ENCODE data around the gene DPCD. TPM values are rescaled to one million over a fixed set of nuclear protein-coding genes. Genes with fewer than 3 reads are reported as not detected.

DPCD gene
- total and polyA plus RNA-seq, 10 donors = 3.2 to 9.6 (median 4.5) TPM

DNA sequence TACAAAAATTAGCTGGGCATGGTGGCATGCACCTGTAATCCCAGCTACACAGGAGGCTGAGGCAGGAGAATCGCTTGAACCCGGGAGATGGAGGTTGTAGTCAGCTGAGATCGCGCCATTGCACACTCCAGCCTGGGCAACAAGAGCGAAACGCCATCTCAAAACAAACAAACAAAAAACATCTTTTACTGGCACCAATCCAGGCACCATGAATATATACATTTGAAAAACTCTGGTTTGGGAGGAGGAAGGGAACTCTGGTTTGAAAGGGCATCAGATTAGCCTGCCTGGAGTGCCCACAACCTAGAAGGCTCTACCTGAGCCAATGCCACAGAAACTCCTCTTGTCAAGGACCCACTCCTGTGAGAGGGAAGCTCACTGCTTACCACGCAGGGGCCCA is 16.0 kb upstream of the DPCD start:
- TF ChIP-seq POLR2AphosphoS5 (IDR thresholded peaks at IDR 0.05) = no peak
- TF ChIP-seq POLR2A (IDR thresholded peaks at IDR 0.05) = no peak
- TF ChIP-seq, protein P1, sequence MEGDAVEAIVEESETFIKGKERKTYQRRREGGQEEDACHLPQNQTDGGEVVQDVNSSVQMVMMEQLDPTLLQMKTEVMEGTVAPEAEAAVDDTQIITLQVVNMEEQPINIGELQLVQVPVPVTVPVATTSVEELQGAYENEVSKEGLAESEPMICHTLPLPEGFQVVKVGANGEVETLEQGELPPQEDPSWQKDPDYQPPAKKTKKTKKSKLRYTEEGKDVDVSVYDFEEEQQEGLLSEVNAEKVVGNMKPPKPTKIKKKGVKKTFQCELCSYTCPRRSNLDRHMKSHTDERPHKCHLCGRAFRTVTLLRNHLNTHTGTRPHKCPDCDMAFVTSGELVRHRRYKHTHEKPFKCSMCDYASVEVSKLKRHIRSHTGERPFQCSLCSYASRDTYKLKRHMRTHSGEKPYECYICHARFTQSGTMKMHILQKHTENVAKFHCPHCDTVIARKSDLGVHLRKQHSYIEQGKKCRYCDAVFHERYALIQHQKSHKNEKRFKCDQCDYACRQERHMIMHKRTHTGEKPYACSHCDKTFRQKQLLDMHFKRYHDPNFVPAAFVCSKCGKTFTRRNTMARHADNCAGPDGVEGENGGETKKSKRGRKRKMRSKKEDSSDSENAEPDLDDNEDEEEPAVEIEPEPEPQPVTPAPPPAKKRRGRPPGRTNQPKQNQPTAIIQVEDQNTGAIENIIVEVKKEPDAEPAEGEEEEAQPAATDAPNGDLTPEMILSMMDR (IDR thresholded peaks at IDR 0.05 in 8 of 11, conservative IDR thresholded peaks at IDR 0.05 in 3 of 11) = no peak
- H3K27ac ChIP-seq = no peak overlapping the region
- intact Hi-C loops (cut with DNase I; ENCODE audit: low total_unique reads) = loop anchor here (5.0 kb wide), 1 partner anchor 360 kb away; no protein-coding TSS in a partner anchor
- no peak for DNase-seq
- peaks cover 0 to 12% (median 3%) of the 10 kb centered on the region in 8 donors for H3K9me3 ChIP-seq
- H3K36me3 ChIP-seq = peaks cover 0 to 12% (median 3%) of the 10 kb centered on the region in 6 donors
- no peak overlapping the region for H3K4me3 ChIP-seq
- 87 to 95% (median 91%) methylated on average over 7 of the region's 7 CpGs for WGBS, 5 donors
- H3K4me1 ChIP-seq = peaks cover 13 to 24% (median 20%) of the 10 kb centered on the region in 6 donors
- H3K27me3 ChIP-seq (replicated peaks in 1 of 7) = peaks cover 0 to 41% (median 26%) of the 10 kb centered on the region in 7 donors

DNA sequence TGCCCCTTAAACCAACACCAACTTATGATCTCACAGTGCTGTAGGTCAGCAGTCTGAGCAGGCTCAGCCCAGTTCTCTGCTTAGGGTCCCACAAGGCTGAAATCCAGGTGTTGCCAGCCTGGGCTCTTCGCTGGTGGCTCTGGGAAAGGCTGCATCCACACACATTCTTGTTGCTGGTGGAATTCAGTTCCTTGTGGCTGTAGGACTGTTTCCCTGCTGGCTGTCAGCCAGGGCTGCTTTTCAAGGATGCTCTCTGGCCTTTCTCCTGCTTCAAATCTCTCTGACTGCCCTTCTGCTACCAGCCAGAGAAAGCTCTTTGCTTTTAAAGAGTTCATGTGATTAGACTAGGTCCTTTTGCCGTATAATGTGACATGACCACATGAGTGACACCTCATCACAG is 15.3 kb upstream of the DPCD start:
- Histone ChIP-seq H3K27me3 (replicated peaks in 1 of 7) (peaks cover 0 to 35% (median 20%) of the 10 kb centered on the region in 7 donors), H3K36me3 (peaks cover 0 to 18% (median 5%) of the 10 kb centered on the region in 6 donors), H3K9me3 (peaks cover 0 to 12% (median 3%) of the 10 kb centered on the region in 8 donors), H3K27ac (no peak overlapping the region), H3K4me3 (no peak overlapping the region), H3K4me1 (peaks cover 13 to 23% (median 20%) of the 10 kb centered on the region in 6 donors)
- 86 to 96% (median 91%) methylated on average over 2 of the region's 2 CpGs for WGBS, 5 donors
- no peak for DNase-seq
- TF ChIP-seq, protein P1 (IDR thresholded peaks at IDR 0.05 in 8 of 11, conservative IDR thresholded peaks at IDR 0.05 in 3 of 11) = no peak
- no peak for TF ChIP-seq POLR2A (IDR thresholded peaks at IDR 0.05)
- intact Hi-C loops (cut with DNase I; ENCODE audit: low total_unique reads) = loop anchor here (5.0 kb wide), 1 partner anchor 360 kb away; no protein-coding TSS in a partner anchor

DNA sequence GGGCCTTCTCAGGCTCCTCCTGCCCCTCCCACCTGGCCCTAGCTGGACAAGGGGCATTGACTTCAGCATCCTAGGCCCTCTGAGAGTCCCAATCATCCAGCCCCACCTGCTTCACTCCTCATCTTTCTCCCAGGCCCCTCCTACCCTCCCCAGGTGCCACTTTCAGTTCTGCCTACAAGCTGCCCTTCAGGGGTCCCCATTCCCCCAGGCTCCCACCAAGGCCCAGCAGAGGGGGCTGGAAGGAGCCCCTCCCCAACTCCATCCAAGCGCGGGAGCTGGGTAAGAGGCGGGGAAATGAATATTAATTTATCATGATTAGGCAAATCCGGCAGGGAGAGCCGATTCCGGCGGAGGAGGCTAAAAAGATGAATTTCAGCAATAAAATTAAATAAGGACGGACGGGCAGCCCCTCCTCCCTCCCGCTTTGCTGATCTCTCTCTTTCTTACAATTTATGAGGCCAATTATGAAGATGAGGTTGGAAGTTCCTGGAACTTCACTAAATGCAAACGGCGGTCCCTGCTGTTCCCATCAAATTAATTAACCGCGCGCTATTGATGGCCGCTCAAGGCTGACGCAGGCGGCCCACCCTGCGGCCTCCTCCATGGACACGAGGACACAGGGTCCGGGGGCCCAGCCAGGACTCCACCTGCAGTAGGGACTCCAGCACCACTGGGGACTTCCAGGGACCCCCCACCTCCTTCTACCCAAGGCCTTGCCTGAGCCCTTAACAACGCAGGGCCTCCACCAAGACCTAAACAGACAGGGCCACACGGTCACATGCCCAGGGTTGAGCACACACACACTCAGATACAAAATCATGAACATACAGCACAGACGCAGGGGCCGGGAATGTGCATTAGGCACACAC is 14.0 kb upstream of the DPCD start:
- H3K9me3 ChIP-seq = peaks cover 0 to 12% (median 3%) of the 10 kb centered on the region in 8 donors
- H3K4me3 ChIP-seq = no peak overlapping the region
- 82 to 88% (median 84%) methylated on average over 23 to 25 of the region's 25 CpGs for WGBS, 5 donors
- peaks cover 13 to 23% (median 20%) of the 10 kb centered on the region in 6 donors for H3K4me1 ChIP-seq
- H3K36me3 ChIP-seq = peaks cover 0 to 32% (median 12%) of the 10 kb centered on the region in 6 donors
- no peak for DNase-seq
- intact Hi-C loops (cut with DNase I; ENCODE audit: low total_unique reads) = loop anchor here (5.0 kb wide), 1 partner anchor 362 kb away; no protein-coding TSS in a partner anchor
- TF ChIP-seq, protein P1 (IDR thresholded peaks at IDR 0.05 in 8 of 11, conservative IDR thresholded peaks at IDR 0.05 in 3 of 11) = no peak
- no peak for TF ChIP-seq POLR2AphosphoS5 (IDR thresholded peaks at IDR 0.05)
- TF ChIP-seq POLR2A (IDR thresholded peaks at IDR 0.05) = no peak
- H3K27ac ChIP-seq = no peak overlapping the region
- H3K27me3 ChIP-seq (replicated peaks in 1 of 7) = peaks cover 0 to 21% (median 10%) of the 10 kb centered on the region in 7 donors

DNA sequence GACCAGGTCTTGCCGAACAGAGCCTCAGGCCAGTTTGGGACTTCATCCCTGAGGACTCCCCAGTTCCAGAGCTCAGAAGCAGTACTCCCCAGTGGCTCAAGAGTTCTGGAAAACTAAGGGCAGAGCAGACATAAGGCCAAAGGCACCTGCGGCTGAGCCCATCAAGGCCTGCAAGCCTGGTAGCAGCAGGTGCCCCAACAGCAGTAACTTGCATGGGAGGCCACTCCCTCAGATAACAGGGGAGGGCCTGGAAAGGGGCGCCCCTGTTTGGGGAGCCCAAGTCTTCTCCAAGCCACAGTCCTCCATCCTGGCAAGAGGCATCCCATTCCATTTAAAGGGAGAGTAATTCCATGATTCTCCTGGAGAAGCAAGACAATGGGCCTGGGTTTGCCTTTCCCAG is 13.0 kb upstream of the DPCD start:
- 89 to 96% (median 94%) methylated on average over 2 to 3 of the region's 3 CpGs for WGBS, 5 donors

More for the DNA sequence above, 13.0 kb upstream of the DPCD start:
- Histone ChIP-seq H3K36me3 (peaks cover 0 to 41% (median 22%) of the 10 kb centered on the region in 6 donors), H3K27ac (no peak overlapping the region), H3K4me1 (peaks cover 6 to 13% (median 11%) of the 10 kb centered on the region in 6 donors), H3K4me3 (no peak overlapping the region), H3K9me3 (peaks cover 0 to 12% (median 3%) of the 10 kb centered on the region in 8 donors), H3K27me3 (replicated peaks in 1 of 7) (peaks cover 0 to 12% (median under 1%) of the 10 kb centered on the region in 7 donors)
- TF ChIP-seq POLR2A (IDR thresholded peaks at IDR 0.05) (no peak), POLR2AphosphoS5 (IDR thresholded peaks at IDR 0.05) (no peak)
- TF ChIP-seq, protein P1 (IDR thresholded peaks at IDR 0.05 in 8 of 11, conservative IDR thresholded peaks at IDR 0.05 in 3 of 11) = no peak
- intact Hi-C loops (cut with DNase I; ENCODE audit: low total_unique reads) = no loop called here
- DNase-seq = no peak

All from spleen (tissue), 11 donors.